OCI-LY3 (cell line): ENCODE results near the gene EMC6.

ENCODE experiments used
- H2AFZ ChIP-seq: fragments of 200-600, 300-600 bp; shearing (Covaris generic); 2 replicates; pipeline ENCODE4 v1.6.0; 2014; ENCODE audit warnings: antibody characterized with exemption, low read depth, low read length
- H3K27ac ChIP-seq: fragments of 200-600, 300-600 bp; sonication (generic); 2 replicates; pipeline ENCODE4 v1.5.1; 2014; ENCODE audit warnings: mild to moderate bottlenecking, low read length, moderate library complexity, mixed read lengths
- H3K27me3 ChIP-seq: fragments of 200-600, 300-600 bp; sonication (generic); 2 replicates; pipeline ENCODE4 v1.6.1; 2014; ENCODE audit warnings: low read depth, low read length, mixed read lengths
- H3K36me3 ChIP-seq: fragments of 200-600, 300-600 bp; sonication (generic); replicated peaks from 2 replicates; pipeline ENCODE3; 2014; ENCODE audit warnings: low read depth, low read length, mixed read lengths
- H3K4me1 ChIP-seq: fragments of 300-600, 200-600 bp; sonication (generic); 2 replicates; pipeline ENCODE4 v1.6.1; 2014; ENCODE audit warnings: low read length, mixed read lengths
- H3K4me2 ChIP-seq: fragments of 200-600, 300-600 bp; sonication (generic); 2 replicates; pipeline ENCODE4 v1.6.1; 2014; ENCODE audit warnings: low read length, mixed read lengths
- H3K4me3 ChIP-seq: fragments of 300-600, 200-600 bp; sonication (generic); 2 replicates; pipeline ENCODE4 v1.5.1; 2014; ENCODE audit warnings: antibody characterized with exemption, mild to moderate bottlenecking, low read length, moderate library complexity
- H3K79me2 ChIP-seq: fragments of 300-600, 200-600 bp; shearing (Covaris generic); 2 replicates; pipeline ENCODE4 v1.6.1; 2014; ENCODE audit warnings: mild to moderate bottlenecking, low read length, mixed read lengths
- H3K9ac ChIP-seq: fragments of 300-600, 200-600 bp; shearing (Covaris generic); 2 replicates; pipeline ENCODE4 v1.6.0; 2014; ENCODE audit warnings: mild to moderate bottlenecking, low read length, moderate library complexity
- H3K9me3 ChIP-seq: fragments of 200-600, 300-600 bp; shearing (Covaris generic); 2 replicates; pipeline ENCODE4 v1.6.1; 2014; ENCODE audit warnings: low read length, mixed read lengths; ENCODE audit not compliant: insufficient read depth
- H4K20me1 ChIP-seq: fragments of 200-600, 300-600 bp; sonication (generic); 2 replicates; pipeline ENCODE4 v1.6.1; 2016; ENCODE audit warnings: low read length, mixed read lengths; ENCODE audit not compliant: insufficient read depth
- CTCF ChIP-seq: fragments of 200-600, 300-600 bp; sonication (generic); IDR thresholded peaks from 2 replicates; pipeline ENCODE4 v1.5.1; 2014; ENCODE audit warnings: antibody characterized with exemption, low read length, low read depth
- EZH2phosphoT487 ChIP-seq: fragments of 200-600 bp; shearing (Covaris generic); IDR thresholded peaks from 2 replicates; pipeline ENCODE4 v1.6.1; 2018; ENCODE audit warnings: antibody characterized with exemption, mixed run types, low read depth

Gene EMC6

GRCh38 chr17:3683054-3683511 is 14.5 kb downstream of the EMC6 start:
- H3K27me3 ChIP-seq = no peaks in the 10 kb centered on the region
- no peak overlapping the region for H3K4me2 ChIP-seq
- H4K20me1 ChIP-seq = peaks cover 2% of the 10 kb centered on the region; the same call in 1 of the 2 replicates
- H2AFZ ChIP-seq = no peak overlapping the region
- H3K27ac ChIP-seq = no peak overlapping the region
- H3K4me1 ChIP-seq = peaks cover 5% of the 10 kb centered on the region
- no peaks in the 10 kb centered on the region for H3K79me2 ChIP-seq
- TF ChIP-seq CTCF = peak; percentile 73
- no peak for TF ChIP-seq EZH2phosphoT487
- no peak overlapping the region for H3K9ac ChIP-seq
- H3K9me3 ChIP-seq = no peaks in the 10 kb centered on the region
- H3K36me3 ChIP-seq = peaks cover 5% of the 10 kb centered on the region
- no peak overlapping the region for H3K4me3 ChIP-seq

- Histone ChIP-seq H3K27ac (no peak overlapping the region), H2AFZ (no peak overlapping the region), H3K27me3 (no peaks in the 10 kb centered on the region), H3K4me1 (peaks cover 19% of the 10 kb centered on the region), H3K36me3 (peaks cover 13% of the 10 kb centered on the region), H4K20me1 (peaks cover 20% of the 10 kb centered on the region), H3K9me3 (no peaks in the 10 kb centered on the region), H3K4me3 (no peak overlapping the region), H3K9ac (no peak overlapping the region), H3K79me2 (no peaks in the 10 kb centered on the region; the same call in 1 of the 2 replicates), H3K4me2 (no peak overlapping the region)
- TF ChIP-seq EZH2phosphoT487 (no peak), CTCF (no peak)
Observed at GRCh38 chr17:3685174-3685573, 16.6 kb downstream of the EMC6 start.

GRCh38 chr17:3688027-3688553 is 19.5 kb downstream of the EMC6 start:
- Histone ChIP-seq H3K9ac (no peak overlapping the region), H3K27me3 (no peaks in the 10 kb centered on the region), H3K9me3 (no peaks in the 10 kb centered on the region), H3K4me2 (peak overlapping the region; percentile 16), H3K36me3 (peaks cover 21% of the 10 kb centered on the region), H2AFZ (no peak overlapping the region), H3K79me2 (peaks cover 23% of the 10 kb centered on the region), H3K27ac (peak overlapping the region; percentile 22; the same call in 1 of the 2 replicates), H3K4me3 (no peak overlapping the region), H3K4me1 (peaks cover 32% of the 10 kb centered on the region), H4K20me1 (peaks cover 45% of the 10 kb centered on the region)
- TF ChIP-seq EZH2phosphoT487 = no peak
- no peak for TF ChIP-seq CTCF

GRCh38 chr17:3688852-3689261 is 20.2 kb downstream of the EMC6 start:
- Histone ChIP-seq H2AFZ (no peak overlapping the region), H3K79me2 (peaks cover 30% of the 10 kb centered on the region), H3K36me3 (peaks cover 21% of the 10 kb centered on the region), H3K4me3 (no peak overlapping the region), H3K27ac (no peak overlapping the region; the same call in 1 of the 2 replicates), H3K4me1 (peaks cover 36% of the 10 kb centered on the region), H3K9ac (no peak overlapping the region), H3K27me3 (no peaks in the 10 kb centered on the region), H4K20me1 (peaks cover 49% of the 10 kb centered on the region), H3K4me2 (no peak overlapping the region), H3K9me3 (no peaks in the 10 kb centered on the region)
- TF ChIP-seq CTCF = no peak
- no peak for TF ChIP-seq EZH2phosphoT487
